Measurements from ENCODE around the gene ATP6V0A1.
"Not testable (repeated sequence)": the region's sequence is repeated elsewhere in the genome, so short reads cannot be mapped to it uniquely, and the experiment has no call there.

The ATP6V0A1 gene

DNA sequence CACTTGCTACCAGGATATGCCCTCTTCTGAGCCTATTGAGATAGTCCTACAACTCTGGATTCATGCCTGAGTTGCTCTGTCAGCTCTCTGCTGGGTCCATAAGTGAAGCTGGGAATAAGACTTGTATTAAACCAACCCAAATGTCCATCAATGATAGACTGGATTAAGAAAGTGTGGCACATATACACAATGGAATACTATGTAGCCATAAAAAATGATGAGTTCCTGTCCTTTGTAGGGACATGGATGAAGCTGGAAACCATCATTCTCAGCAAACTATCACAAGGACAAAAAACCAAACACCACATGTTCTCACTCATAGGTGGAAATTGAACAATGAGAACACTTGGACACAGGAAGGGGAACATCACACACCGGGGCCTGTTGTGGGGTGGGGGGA lies 19.1 kb downstream of the ATP6V0A1 start:
- not testable (repeated sequence) for DNase-seq

DNA sequence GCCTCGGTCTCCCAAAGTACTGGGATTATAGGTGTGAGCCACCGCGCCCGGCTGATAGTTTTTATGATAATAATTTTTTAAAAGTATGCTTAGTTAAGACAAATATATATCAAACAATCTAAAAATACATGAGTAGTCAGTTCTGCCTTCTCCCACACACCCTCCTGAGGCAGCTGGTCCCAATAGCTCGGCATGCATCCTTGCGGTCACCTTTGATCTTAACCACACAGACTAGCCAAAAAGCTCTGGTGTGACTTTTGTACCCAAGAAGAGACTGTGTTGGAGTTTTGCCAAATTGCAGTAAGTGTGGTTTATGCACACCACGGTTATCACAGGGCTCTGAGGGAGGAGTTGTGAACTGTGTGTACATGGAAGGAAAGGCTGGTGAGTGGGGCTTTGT lies 25.6 kb downstream of the ATP6V0A1 start:
- DNase-seq, result no peak

DNA sequence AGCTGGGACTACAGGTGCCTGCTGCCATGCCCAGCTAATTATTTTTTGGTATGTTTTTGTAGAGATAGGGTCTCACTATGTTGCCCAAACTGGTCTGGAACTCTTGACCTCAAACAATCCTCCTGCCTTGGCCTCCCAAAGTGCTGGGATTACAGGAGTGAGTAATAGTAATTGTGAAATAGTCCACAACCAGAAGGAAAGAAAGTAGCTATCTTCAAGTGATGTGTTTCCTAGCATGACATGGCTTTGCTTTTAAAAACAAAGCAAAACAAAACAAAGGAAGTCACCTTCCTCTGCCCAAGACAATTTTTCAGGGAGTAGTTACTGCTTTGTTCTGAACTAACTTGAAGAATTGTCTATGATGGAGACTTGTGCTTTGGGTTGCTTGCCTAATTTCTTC lies 27.0 kb downstream of the ATP6V0A1 start:
- DNase-seq, result no peak

DNA sequence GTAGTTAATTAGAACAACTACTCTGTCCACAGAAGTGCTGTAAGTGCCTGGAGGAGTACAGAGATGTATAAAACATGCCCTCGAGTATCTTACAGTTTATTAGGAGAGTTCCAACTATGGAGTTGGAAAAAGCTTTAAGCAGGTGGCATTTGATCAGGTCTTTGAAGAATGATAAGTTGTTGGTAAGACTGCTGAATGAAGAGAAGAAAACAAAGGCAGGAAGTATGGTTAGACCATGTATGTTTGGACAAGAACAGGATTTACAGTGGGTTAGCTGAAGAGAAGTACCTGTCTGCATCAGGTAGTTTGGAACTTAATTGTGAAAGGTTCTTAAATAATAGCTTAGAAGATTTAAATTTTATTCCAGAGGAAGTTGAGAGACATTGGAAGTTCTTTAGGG lies 29.4 kb downstream of the ATP6V0A1 start:
- no peak for DNase-seq

DNA sequence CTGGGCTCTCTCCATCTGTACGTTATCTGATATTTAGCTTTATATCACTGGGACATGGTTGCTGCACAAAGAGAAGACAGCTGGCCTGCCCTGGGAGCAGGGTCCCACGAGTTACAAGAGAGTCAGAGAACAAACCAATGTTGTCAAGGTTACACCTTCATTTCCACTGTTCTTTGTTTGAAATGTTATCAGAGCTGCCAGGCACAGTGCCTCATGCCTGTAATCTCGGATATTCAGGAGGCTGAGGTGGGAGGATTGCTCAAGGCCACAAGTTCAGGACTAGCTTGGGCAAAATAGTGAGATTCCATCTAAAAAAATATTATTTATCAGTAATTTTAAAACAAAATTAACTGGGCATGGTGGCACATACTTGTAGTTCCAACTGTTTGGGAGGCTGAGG lies 34.6 kb downstream of the ATP6V0A1 start:
- no peak for DNase-seq

DNA sequence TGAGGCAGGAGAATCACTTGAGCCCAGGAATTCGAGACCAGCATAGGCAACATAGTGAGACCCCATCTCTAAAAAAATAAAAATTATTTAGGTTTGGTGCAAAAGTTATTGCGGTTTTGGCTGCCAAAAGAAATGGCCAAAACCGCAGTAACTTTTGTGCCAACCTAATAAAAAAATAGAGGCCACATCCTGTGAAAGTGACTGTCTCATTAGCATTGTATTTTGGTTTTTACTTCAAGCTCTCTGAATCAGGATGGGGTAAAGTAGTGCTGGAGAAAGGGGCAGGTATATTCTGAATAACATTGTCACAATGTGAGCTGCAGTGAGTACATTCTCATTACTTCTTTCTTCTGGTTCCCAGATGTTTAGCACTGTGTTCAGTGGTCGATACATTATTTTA lies 36.0 kb downstream of the ATP6V0A1 start:
- no peak for DNase-seq

DNA sequence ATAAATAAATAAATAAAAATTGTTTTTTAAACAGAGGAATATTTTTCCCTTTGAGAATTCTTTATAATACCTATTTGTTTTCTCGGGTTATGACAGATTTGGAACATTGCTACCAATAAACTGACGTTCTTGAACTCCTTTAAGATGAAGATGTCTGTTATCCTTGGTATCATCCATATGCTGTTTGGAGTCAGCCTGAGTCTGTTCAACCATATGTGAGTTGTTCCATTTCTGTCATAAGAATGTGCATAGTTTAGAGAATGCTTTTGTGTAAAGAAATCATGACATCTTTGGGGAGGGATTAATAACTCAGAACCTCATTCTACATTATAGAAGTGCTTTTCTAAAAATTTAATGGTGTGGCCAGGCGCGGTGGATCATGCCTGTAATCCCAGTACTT lies 40.1 kb downstream of the ATP6V0A1 start:
- DNase-seq, result no peak

DNA sequence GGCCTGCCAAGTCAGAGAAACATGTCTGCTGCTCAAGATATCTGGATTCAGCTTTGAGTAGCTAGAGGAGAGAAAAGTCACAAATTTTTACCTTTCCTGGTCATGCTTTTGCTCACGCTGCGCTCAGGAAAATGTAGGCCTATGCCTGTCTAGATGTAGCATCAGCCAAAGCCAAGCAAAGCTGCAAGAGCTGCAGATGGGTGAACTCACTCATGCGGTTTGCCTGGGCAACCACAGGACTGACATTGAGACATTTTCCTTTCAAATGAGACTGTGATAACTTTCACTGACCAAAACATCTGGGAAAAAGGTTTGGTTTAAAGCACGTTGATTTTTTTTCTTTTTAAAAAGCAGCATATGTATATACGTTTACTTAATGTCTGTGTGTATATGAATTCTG lies 43.4 kb downstream of the ATP6V0A1 start:
- no peak for DNase-seq

DNA sequence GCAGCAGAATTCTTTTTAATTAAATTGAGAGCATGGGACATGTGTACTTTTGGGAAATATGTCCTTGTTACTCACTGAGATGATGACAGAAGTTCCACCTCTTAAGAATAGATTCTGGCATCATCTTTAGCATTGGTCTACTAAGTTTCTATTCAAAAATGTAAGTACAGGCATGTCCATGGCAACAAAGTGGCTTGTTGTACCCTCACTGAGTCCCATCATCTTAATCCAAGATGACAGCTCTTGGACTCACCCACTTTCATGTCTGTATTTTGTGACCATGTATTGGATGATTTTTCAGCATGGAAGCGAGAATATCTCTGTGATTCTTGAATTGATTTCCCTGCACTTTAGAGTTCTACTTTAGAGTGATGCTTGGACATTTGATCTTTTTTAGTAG lies 44.2 kb downstream of the ATP6V0A1 start:
- no peak for DNase-seq

DNA sequence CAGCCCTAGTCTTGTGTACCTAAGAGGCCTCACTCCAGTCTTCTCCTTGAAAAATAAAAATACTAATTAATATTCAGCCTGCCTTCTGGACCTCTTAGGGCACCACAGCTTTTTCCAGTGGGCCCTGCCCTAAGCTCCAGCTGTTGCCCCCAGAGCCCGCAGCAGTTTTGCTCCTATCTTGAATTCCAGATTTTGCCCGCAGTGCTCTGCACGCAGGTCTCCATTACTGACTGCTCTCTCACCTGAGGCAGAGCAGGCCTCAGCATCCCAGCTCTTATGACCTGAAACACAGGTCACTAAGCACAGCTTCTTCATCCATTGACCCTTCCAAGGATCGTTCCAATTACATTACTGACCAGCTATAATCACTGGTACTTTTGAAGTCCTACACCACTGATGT lies 49.0 kb downstream of the ATP6V0A1 start:
- no peak for DNase-seq

DNA sequence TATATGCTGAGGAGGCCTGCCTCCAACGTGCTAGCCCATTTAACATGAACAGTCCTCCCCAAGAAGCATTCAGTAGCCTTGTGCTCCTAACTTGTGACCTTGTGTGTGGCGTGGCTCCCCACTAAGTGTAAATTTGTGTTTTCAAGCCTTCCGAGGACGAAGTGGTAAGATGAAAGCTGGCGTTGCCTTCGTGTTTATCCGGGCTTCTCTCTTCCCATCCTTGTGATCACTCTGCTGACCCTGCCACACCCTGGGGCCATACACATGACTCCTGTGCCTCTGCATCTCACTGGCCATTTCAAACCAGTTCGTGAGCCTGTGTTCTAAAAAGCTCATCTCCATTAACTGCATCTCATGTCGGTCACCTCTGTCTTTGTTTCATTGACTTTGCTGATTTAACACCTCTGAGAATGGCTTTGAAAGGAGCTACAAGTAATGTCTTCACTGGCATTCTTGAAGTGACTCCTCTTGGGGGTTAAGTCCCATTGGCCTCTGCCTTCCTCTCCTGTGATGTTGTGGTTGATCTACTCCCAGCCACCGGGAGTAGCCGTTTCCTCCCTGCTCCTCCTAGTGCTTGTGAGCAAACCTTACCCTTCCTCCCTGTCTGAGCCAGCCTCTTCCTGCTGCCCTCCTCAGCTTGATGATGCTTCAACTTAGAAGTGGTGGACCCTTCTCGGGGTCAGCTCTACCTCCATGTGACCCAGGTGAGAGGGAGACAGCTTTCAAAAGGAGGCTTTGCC lies 49.9 kb downstream of the ATP6V0A1 start:
- no peak for DNase-seq

DNA sequence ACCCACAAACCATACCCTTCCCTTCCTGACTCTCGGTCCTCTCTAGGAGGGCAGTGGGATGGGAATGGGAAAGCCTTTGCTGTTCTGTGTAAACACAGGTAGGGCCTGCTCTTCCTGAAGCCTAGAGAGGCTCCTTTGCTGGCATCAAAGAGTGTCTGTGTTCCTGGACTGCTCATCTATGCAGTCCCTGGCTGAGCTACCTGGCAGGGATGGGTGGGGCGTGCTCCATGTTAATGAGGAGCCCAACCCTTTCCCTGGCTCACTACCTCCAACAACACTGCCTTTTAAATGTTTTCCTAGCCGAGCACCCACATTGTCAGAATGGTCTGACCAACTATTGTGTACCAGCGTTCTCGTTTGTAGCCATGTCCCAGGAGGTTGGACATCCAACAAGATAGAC lies 50.7 kb downstream of the ATP6V0A1 start:
- no peak for DNase-seq

DNA sequence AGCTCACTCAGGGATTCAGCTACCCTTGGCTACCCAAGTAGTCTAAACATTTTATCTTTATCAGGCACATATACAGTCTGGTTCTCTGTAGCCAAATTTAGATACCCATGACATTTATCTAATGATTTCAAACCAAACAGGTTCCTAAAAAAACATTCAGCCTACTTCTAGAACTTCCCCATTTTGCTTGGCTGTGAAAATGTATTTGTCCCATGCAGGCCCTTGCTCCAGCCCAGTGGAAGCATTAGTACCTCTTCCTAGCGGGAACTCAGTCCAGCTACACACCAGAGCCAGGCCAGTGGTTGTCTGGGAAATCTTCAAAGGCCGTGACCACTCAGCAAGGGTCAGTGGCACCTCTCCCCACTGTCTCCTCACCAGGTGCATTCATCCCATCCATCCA lies 51.2 kb downstream of the ATP6V0A1 start:
- no peak for DNase-seq

DNA sequence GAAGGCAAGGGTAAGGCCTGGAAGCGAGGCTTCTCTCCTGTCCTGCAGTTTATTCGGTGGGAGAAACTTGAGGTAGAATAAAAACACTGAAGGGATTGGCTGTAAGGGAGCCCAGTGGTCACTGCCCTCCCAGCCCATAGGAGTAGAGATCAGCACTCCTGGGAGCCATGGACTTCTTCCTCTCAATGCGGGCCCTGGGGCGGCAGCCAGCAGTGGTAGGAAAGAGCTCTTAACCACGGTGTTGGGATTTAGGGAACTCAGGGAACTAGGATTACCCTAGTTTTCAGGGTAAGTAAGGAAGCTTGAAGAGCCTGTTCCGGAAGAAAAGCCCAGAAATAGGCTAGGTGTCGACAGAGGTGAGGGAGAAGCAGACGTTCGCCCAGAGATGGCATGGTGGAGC lies 53.6 kb downstream of the ATP6V0A1 start:
- no peak for DNase-seq

DNA sequence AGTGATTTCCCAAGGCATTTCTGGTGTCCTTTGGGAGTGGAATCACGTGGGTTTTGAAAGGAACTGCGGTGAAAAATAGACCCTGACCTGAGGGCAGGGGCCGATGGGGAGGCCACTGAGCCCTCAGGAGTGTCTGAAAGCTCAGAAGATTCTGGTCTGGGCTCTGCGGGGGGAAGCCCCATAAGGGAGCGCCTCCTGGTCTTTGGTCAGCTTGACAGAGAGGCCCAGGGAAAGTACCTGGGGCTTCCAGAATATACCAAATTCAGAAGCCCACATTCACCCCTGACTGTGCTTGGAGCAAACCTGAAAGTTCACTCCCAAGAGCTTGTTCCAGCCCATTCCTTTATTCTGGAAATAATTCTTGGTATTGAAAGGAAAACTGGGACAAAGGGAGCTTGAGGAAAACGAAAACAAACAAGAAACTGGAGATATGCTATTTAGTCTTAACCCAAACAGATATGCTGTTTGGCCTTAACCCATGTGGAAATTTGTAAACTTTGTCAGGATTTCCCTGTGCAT lies 54.1 kb downstream of the ATP6V0A1 start:
- no peak for DNase-seq

DNA sequence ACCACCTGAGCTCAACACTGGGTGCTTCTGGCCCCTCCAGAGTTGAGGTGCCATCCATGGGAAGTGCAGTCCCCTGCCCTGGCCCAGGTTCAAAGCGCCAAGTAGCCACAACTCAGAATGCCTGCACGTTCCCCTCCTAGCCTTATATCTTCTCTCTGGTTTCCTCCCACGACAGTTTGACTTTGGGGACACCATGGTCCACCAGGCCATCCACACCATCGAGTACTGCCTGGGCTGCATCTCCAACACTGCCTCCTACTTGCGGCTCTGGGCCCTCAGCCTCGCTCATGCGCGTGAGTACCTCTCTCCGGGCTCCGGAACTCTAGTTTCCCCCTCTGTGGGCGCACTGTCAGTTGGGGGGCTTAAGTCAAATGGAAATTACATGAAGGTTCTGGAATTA lies 55.0 kb downstream of the ATP6V0A1 start:
- no peak for DNase-seq

DNA sequence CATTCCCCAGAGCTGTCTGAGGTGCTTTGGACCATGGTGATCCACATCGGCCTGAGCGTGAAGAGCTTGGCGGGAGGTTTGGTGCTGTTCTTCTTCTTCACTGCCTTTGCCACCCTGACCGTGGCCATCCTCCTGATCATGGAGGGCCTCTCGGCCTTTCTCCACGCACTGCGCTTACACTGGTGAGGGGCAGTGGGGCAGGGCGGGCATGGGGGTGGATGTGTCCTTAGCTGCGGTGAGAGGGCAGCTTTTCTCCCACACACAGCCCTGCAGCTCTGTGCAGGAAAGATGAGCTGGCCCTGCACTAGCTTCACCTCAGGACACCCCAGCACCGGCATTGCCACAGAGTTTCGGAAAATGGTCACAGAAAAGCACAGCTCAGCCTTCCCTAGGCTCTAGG lies 55.6 kb downstream of the ATP6V0A1 start:
- no peak for DNase-seq

DNA sequence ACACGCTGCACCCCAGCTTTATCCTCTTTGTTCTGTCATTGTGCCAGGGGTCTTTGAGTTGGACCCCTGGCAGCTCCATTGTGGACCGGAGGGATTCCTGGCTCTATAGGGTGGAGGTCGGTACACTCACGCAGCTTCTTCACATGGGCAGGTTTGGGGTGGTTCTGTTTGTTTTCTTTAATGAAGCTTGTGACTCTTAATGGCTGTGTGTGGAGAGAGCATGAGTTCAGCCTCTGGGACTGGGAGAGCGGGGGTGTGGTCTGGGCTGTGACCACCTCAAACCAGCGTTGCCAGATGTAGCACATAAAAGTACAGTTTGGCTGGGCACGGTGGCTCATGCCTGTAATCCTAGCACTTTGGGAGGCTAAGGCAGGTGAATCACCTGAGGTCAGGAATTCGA lies 56.2 kb downstream of the ATP6V0A1 start:
- DNase-seq, result no peak

DNA sequence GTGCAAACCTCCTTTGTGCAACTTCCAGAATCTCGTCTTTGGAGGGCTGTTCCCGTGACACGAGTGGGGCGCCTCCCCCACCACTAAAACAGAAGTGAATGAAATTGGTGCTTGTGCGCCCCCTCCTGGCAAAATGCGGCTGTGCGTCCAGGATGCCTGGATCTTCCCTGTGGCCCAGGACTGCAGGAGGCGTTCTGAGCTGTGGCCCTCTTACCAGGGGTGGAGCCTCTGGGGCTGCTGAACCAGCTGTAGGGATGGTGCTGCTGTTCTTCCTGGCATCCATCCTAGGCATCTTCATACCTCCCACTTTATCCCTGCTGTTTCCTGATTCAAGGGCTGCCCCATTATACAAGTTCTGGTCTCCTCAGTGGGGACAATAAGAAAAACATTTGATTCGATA lies 58.8 kb downstream of the ATP6V0A1 start:
- DNase-seq, result peak; percentile 49 to 80

DNA sequence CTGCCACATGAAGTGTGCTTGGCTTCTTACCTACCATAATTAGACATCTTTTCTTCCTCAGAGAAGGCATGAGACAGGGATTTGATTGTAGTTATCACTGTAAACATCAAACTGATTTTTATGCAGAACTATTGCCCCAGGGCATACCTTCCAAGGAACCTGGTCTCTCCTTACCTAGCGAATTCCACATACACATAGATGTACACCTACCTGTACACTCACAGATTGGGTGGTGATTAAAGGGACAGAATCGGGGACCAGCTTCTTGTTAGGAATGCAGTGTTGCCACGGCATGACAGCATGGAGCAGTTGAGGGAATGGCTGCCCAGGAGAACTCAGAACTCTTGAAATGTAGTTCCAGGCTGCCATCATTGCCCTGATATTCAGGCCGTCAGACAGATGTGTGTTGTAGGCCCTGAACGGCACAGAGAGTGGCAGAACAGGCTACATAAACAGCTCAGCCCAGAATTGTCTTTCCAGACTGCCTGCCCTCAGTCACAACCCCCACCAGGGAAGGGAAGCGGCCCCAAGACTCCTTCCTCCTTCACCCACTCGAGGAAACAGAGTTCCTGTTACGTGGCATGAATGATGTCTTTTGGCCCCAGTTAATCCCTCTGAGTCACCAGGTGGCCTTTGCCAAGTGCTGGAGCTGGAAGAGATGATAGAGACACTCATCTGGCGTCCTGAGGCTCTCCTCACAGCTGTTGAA lies 59.5 kb downstream of the ATP6V0A1 start:
- peak; percentile 69 to 90 for DNase-seq

DNA sequence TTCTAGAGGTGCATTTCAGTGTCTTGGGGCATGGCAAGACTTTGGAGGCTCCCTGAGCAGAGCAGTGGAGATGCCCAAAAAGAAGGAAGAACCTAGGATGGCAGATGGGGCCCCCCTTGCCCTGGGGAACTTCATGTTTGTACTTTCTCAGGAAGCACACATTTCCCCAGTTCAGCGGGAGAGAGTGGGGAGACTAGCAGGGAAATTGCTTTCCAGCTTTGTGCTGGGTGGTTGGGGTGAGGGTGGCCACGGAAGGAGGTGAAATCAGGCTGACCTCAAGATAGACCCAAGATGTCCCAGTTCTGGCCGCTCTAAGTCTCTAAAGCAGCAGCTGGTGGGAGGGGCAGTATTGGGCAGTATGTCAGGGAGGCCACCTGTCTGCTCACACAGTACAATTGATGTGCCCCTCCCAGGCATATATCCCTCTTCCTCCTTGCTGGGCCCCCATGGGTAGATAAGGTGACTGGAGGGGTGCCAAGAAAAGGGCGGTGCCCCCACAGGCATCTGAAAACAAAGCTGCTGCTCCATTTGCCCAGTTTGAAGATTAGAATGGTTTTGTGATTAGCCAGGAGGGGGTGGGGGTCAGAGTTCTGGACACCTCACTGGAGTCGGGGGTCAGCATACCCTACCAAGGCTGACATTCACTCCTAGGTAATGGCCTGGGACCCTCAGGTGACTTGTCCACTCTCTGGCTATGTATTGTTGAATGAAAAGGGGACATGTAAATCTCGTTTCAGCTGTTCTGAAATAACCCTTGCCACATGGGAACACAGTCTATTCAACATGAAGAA lies 60.3 kb downstream of the ATP6V0A1 start:
- peak in 1 of 2 experiments; percentile 69 for DNase-seq

DNA sequence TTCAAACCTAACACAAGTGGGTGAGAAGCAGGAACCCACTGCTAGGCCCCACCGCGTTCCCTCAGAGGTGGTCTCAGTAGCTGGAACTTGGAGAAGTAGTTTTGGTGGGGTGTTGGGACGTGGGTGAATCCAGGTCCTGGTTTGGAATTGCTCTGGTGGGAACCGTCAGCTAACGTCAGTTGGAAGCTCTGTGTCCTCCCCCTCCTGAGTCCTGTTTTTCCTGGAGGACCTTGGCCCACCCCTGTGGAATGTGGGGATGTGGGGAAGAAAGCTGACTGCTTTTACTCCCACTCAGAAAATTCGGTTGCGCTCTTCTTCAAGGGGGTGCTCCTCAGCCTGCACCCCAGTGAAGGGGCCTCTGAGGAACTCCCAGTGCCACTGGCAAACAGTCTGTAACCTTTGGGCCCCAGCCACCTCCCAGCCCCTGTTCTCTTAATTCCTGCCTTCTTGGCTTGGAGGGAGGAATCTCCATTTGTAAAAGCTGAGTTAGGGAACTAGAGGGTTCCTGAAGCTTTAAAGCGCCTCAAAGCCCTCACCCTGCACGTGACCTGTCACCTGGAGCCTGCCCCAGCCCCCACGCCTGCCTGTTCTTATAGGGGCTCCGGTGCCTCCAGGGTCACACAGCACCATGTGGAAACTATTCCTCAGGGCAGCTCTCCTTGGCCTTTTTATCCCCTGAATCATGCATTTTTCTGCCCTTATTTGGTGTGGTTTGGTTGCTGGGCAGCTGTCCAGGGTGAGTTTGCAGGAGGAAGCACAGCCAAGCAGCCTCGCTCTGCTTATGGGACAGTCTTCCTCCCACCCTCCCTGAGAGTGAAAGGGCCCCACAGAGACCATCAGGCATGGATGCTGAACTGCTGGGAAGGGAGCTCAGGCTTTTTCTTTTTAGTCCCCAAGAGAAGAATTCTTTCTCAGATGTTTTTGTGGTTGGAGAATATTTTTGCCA lies 61.1 kb downstream of the ATP6V0A1 start:
- peak in 1 of 2 experiments; percentile 75 for DNase-seq
